NCI-H2196 (cell line): Measurements from ENCODE around the gene TOB2.

Source experiments
- DNase-seq: peaks from one replicate; lab custom pipeline; 2025; ENCODE audit not compliant: unreplicated experiment; lab: John Stamatoyannopoulos, UW

Gene TOB2

GRCh38 chr22:41446639-41447434 is at the start of gene TOB2:
TSS of gene TOB2 (minus strand) at chr22:41446801. CDS start at chr22:41437345, 9,456 bp downstream.
- DNase-seq: peak; percentile 94

GRCh38 chr22:41491374-41492100 is 44.9 kb upstream of the TOB2 start:
- no peak for DNase-seq

- DNase-seq: no peak
Measured at GRCh38 chr22:41488596-41489385, 42.2 kb upstream of the TOB2 start.

- no peak for DNase-seq
Measured at GRCh38 chr22:41488076-41488475, 41.5 kb upstream of the TOB2 start.

GRCh38 chr22:41487037-41487935 is 40.7 kb upstream of the TOB2 start:
- DNase-seq: no peak

GRCh38 chr22:41485033-41485432 is 38.4 kb upstream of the TOB2 start:
- no peak for DNase-seq

- DNase-seq: no peak
Measured at GRCh38 chr22:41482319-41482935, 35.8 kb upstream of the TOB2 start.

- no peak for DNase-seq
Measured at GRCh38 chr22:41481925-41482318, 35.3 kb upstream of the TOB2 start.

- no peak for DNase-seq
Measured at GRCh38 chr22:41481131-41481830, 34.7 kb upstream of the TOB2 start.

GRCh38 chr22:41480397-41480735 is 33.8 kb upstream of the TOB2 start:
- no peak for DNase-seq

- no peak for DNase-seq
Measured at GRCh38 chr22:41479671-41480396, 33.2 kb upstream of the TOB2 start.

- DNase-seq: no peak
Measured at GRCh38 chr22:41478891-41479521, 32.4 kb upstream of the TOB2 start.

GRCh38 chr22:41478473-41478872 is 31.9 kb upstream of the TOB2 start:
- DNase-seq: no peak

- DNase-seq: no peak
Measured at GRCh38 chr22:41474872-41475451, 28.4 kb upstream of the TOB2 start.

- DNase-seq: no peak
Measured at GRCh38 chr22:41471568-41471967, 25.0 kb upstream of the TOB2 start.

- DNase-seq: no peak
Measured at GRCh38 chr22:41470886-41471285, 24.3 kb upstream of the TOB2 start.

GRCh38 chr22:41469218-41469851 is 22.7 kb upstream of the TOB2 start:
- no peak for DNase-seq
